NCI-H2107 treated with DMSO at 0.1 percent for 48 hours (cell line): ENCODE data around the gene NAA20.

Experiments
- DNase-seq: peaks from one replicate; lab custom pipeline; 2025; ENCODE audit not compliant: unreplicated experiment; lab: John Stamatoyannopoulos, UW

Gene NAA20

GRCh38 chr20:20070871-20071726 is 53.9 kb downstream of the NAA20 start:
- no peak for DNase-seq

- peak; percentile 48 for DNase-seq
Measured at GRCh38 chr20:20073801-20074371, 56.7 kb downstream of the NAA20 start.

GRCh38 chr20:20075032-20075431 is 57.9 kb downstream of the NAA20 start:
- DNase-seq, result no peak

GRCh38 chr20:20076297-20077065 is 59.3 kb downstream of the NAA20 start:
- no peak for DNase-seq

- no peak for DNase-seq
Measured at GRCh38 chr20:20078041-20078440, 60.9 kb downstream of the NAA20 start.

GRCh38 chr20:20079102-20079784 is 62.1 kb downstream of the NAA20 start:
- DNase-seq, result peak; percentile 44
